Ovary (tissue), 3 donors: ENCODE data around the gene NPTN.

ENCODE experiments used
- CTCF ChIP-seq, 3 donors: fragments of 450-650 bp in 2 of 3; fragments of 200-600 bp in 1 of 3; IDR thresholded peaks; one replicate each; pipeline versions ENCODE4 v1.5.1 to v1.8.0; 2016 to 2022; ENCODE audit warnings: antibody characterized with exemption in 3 of 3, mild to moderate bottlenecking in 1 of 3
- EP300 ChIP-seq: sonication (generic); formaldehyde crosslinking; IDR thresholded peaks from one replicate; pipeline ENCODE4 v1.6.1; 2017; ENCODE audit warnings: antibody characterized with exemption
- POLR2A ChIP-seq: fragments of 450-650 bp; IDR thresholded peaks from one replicate; pipeline ENCODE4 v1.6.1; 2017; ENCODE audit warnings: antibody characterized with exemption, mild to moderate bottlenecking, moderate library complexity
- donor health status: DM: no; HTN: no; CAD: no.

- no peak for TF ChIP-seq CTCF (IDR thresholded peaks at IDR 0.05)
- TF ChIP-seq EP300, result no peak
- TF ChIP-seq POLR2A, result no peak
These were observed 60.9 kb downstream of the NPTN start for GRCh38 chr15:73572296-73572695.
